H9 (cell line): ENCODE data around the gene SMIM41. TPM values are rescaled to one million over a fixed set of nuclear protein-coding genes. Genes with fewer than 3 reads are reported as not detected.
A peak's percentile ranks its signal among the peaks of the same experiment; 100 is the strongest.

Source experiments
- DNase-seq: peaks from one replicate; pipeline ENCODE4 v3.0.0-alpha.2; 2017
- H2AFZ ChIP-seq: one replicate; pipeline ENCODE4 v1.6.1; 2013; ENCODE audit warnings: mild to moderate bottlenecking, low read length, control low read depth, moderate library complexity
- H2AK5ac ChIP-seq: 2 replicates; pipeline ENCODE4 v1.6.1; 2013; ENCODE audit warnings: low read length, control low read depth, mixed read lengths; ENCODE audit not compliant: insufficient read length
- H2BK120ac ChIP-seq: one replicate; pipeline ENCODE4 v1.6.1; 2013; ENCODE audit warnings: low read depth, mild to moderate bottlenecking, low read length, control low read depth, inconsistent platforms; ENCODE audit not compliant: poor library complexity, severe bottlenecking
- H2BK12ac ChIP-seq: 2 replicates; pipeline ENCODE4 v1.6.1; 2013; ENCODE audit warnings: low read length, control low read depth, mixed read lengths, low read depth; ENCODE audit not compliant: insufficient read length
- H2BK15ac ChIP-seq: 2 replicates; pipeline ENCODE4 v1.6.1; 2013; ENCODE audit warnings: low read depth, low read length, control low read depth
- H2BK20ac ChIP-seq: one replicate; pipeline ENCODE4 v1.6.1; 2013; ENCODE audit warnings: low read depth, mild to moderate bottlenecking, low read length, control low read depth, inconsistent platforms; ENCODE audit not compliant: poor library complexity, severe bottlenecking
- H2BK5ac ChIP-seq: 2 replicates; pipeline ENCODE4 v1.6.1; 2013; ENCODE audit warnings: low read length, control low read depth, mixed read lengths; ENCODE audit not compliant: insufficient read length
- H3K14ac ChIP-seq: 2 replicates; pipeline ENCODE4 v1.6.1; 2013; ENCODE audit warnings: low read length, control low read depth; ENCODE audit not compliant: insufficient read depth
- H3K18ac ChIP-seq: 2 replicates; pipeline ENCODE4 v1.6.1; 2013; ENCODE audit warnings: low read depth, mild to moderate bottlenecking, mixed read lengths, low read length, control low read depth; ENCODE audit not compliant: insufficient read length
- H3K23ac ChIP-seq: 2 replicates; pipeline ENCODE4 v1.6.1; 2013; ENCODE audit warnings: low read length, control low read depth, mixed read lengths, low read depth; ENCODE audit not compliant: insufficient read length
- H3K23me2 ChIP-seq: 2 replicates; pipeline ENCODE4 v1.6.1; 2013; ENCODE audit warnings: low read depth, mild to moderate bottlenecking, mixed read lengths, low read length, control low read depth; ENCODE audit not compliant: insufficient read length, poor library complexity, severe bottlenecking
- H3K27ac ChIP-seq: 2 replicates; pipeline ENCODE4 v1.5.1; 2013; ENCODE audit warnings: low read length, control low read depth, mixed read lengths, low read depth; ENCODE audit not compliant: insufficient read length
- H3K27me3 ChIP-seq: 2 replicates; pipeline ENCODE4 v1.6.1; 2013; ENCODE audit warnings: low read length, control low read depth, inconsistent platforms; ENCODE audit not compliant: insufficient read depth
- H3K4ac ChIP-seq: 2 replicates; pipeline ENCODE4 v1.6.1; 2013; ENCODE audit warnings: low read depth, mild to moderate bottlenecking, control low read depth, inconsistent platforms, low read length, moderate library complexity
- H3K4me1 ChIP-seq: 2 replicates; pipeline ENCODE4 v1.6.1; 2013; ENCODE audit warnings: low read length, control low read depth, inconsistent platforms; ENCODE audit not compliant: insufficient read depth
- H3K4me2 ChIP-seq: 2 replicates; pipeline ENCODE4 v1.6.1; 2013; ENCODE audit warnings: low read length, control low read depth, mixed read lengths; ENCODE audit not compliant: insufficient read length, insufficient read depth
- H3K56ac ChIP-seq: 2 replicates; pipeline ENCODE4 v1.6.1; 2013; ENCODE audit warnings: low read depth, mild to moderate bottlenecking, mixed read lengths, low read length, control low read depth; ENCODE audit not compliant: insufficient read length
- H3K79me1 ChIP-seq: 2 replicates; pipeline ENCODE4 v1.6.1; 2013; ENCODE audit warnings: low read depth, mild to moderate bottlenecking, moderate library complexity, low read length, control low read depth, inconsistent platforms; ENCODE audit not compliant: insufficient read depth, poor library complexity, severe bottlenecking
- H3K79me2 ChIP-seq: 2 replicates; pipeline ENCODE4 v1.6.1; 2013; ENCODE audit warnings: low read length, control low read depth, inconsistent platforms; ENCODE audit not compliant: insufficient read depth
- H3K9ac ChIP-seq: 2 replicates; pipeline ENCODE4 v1.6.1; 2013; ENCODE audit warnings: low read length, control low read depth, mixed read lengths; ENCODE audit not compliant: insufficient read length; ENCODE audit errors: extremely low read depth
- H3K9me3 ChIP-seq: one replicate; pipeline ENCODE4 v1.6.1; 2013; ENCODE audit warnings: low read depth, low read length, inconsistent platforms; ENCODE audit not compliant: control insufficient read depth
- H3T11ph ChIP-seq: one replicate; pipeline ENCODE4 v1.6.1; 2013; ENCODE audit warnings: mild to moderate bottlenecking, low read length, control low read depth, inconsistent platforms
- H4K20me1 ChIP-seq: one replicate; pipeline ENCODE4 v1.6.1; 2013; ENCODE audit not compliant: control insufficient read depth, insufficient read length, insufficient read depth
- H4K5ac ChIP-seq: 2 replicates; pipeline ENCODE4 v1.6.1; 2013; ENCODE audit warnings: low read depth, mild to moderate bottlenecking, mixed read lengths, low read length, control low read depth; ENCODE audit not compliant: insufficient read length
- H4K8ac ChIP-seq: replicated peaks from 2 replicates; pipeline ENCODE4 v1.6.1; 2013; ENCODE audit warnings: low read length, control low read depth, mixed read lengths, low read depth; ENCODE audit not compliant: insufficient read length
- H4K91ac ChIP-seq: 2 replicates; pipeline ENCODE4 v1.6.1; 2013; ENCODE audit warnings: low read depth, mild to moderate bottlenecking, moderate library complexity, mixed read lengths, low read length, control low read depth; ENCODE audit not compliant: insufficient read length
- H3K27ac Mint-ChIP-seq, 3 experiments: 2 replicates in 2 of 3; 3 replicates in 1 of 3; pipeline ENCODE4 v1.8.0; 2020 to 2021; ENCODE audit warnings: mixed read lengths in 3 of 3, mild to moderate bottlenecking in 1 of 3, moderate library complexity in 1 of 3
- H3K27me3 Mint-ChIP-seq: 2 replicates; pipeline ENCODE4 v1.8.0; 2021; ENCODE audit warnings: low read depth, mild to moderate bottlenecking, moderate library complexity, mixed read lengths
- H3K36me3 Mint-ChIP-seq, 3 experiments: 2 replicates in 2 of 3; 3 replicates in 1 of 3; pipeline ENCODE4 v1.8.0; 2020 to 2021; ENCODE audit warnings: low read depth in 3 of 3, mixed read lengths in 3 of 3; ENCODE audit not compliant: insufficient read depth in 1 of 3
- H3K4me1 Mint-ChIP-seq, 2 experiments: 2 replicates each; pipeline ENCODE4 v1.8.0; 2020; ENCODE audit warnings: mixed read lengths in 2 of 2
- H3K4me3 Mint-ChIP-seq, 2 experiments: 2 replicates in 1 of 2; 3 replicates in 1 of 2; pipeline ENCODE4 v1.8.0; 2020 to 2021; ENCODE audit warnings: mild to moderate bottlenecking in 2 of 2, mixed read lengths in 2 of 2, moderate library complexity in 1 of 2
- H3K9me3 Mint-ChIP-seq, 2 experiments: 2 replicates in 1 of 2; 3 replicates in 1 of 2; pipeline ENCODE4 v1.8.0; 2020; ENCODE audit warnings: mild to moderate bottlenecking in 2 of 2, mixed read lengths in 2 of 2, moderate library complexity in 1 of 2
- WGBS: extraction: QIAGEN DNeasy Blood & Tissue Kit; methylation state at CpG from one replicate; pipeline ENCODE4 v1.1.7; 2013; ENCODE audit warnings: missing lambda C conversion rate, low lambda C conversion rate, mixed read lengths; ENCODE audit not compliant: insufficient read length; ENCODE audit errors: extremely low coverage; 5-methylcytosine and 5-hydroxymethylcytosine counted together
- total RNA-seq: library from RNA; stranded (reverse); gene quantifications from 2 replicates; pipeline ENCODE4 v1.2.1, GENCODE V29; 2021
- TF ChIP-seq, protein P1 (sequence below): fragments of 200-600 bp; sonication (generic); conservative IDR thresholded peaks from 3 replicates; pipeline ENCODE4 v1.8.0; 2021; ENCODE audit warnings: antibody characterized with exemption, mild to moderate bottlenecking

SMIM41 gene
- total RNA-seq, 1 experiment from 2014 or later = not detected

- Histone ChIP-seq H3K27me3 (no peaks in the 10 kb centered on the region), H2BK120ac (no peak overlapping the region), H3K27ac (no peak overlapping the region), H3K18ac (peak overlapping the region; percentile 34), H4K5ac (no peak overlapping the region), H3T11ph (no peak overlapping the region), H3K4me2 (no peak overlapping the region), H3K56ac (no peak overlapping the region), H3K79me2 (no peaks in the 10 kb centered on the region), H2AFZ (no peak overlapping the region), H3K23me2 (no peaks in the 10 kb centered on the region), H4K8ac (no peak overlapping the region), H3K4me1 (no peaks in the 10 kb centered on the region; the same call in 1 of the 2 replicates), H2BK12ac (no peak overlapping the region), H3K9me3 (no peaks in the 10 kb centered on the region), H2BK15ac (no peak overlapping the region), H4K20me1 (no peaks in the 10 kb centered on the region), H2AK5ac (no peak overlapping the region), H2BK5ac (no peak overlapping the region), H3K9ac (no peak overlapping the region), H3K79me1 (no peaks in the 10 kb centered on the region), H3K14ac (peak overlapping the region; percentile 16; the same call in 1 of the 2 replicates), H3K4ac (no peak overlapping the region), H3K23ac (no peak overlapping the region), H2BK20ac (no peak overlapping the region), H4K91ac (no peak overlapping the region)
- H3K4me1 Mint-ChIP-seq = peaks cover 10 to 26% of the 10 kb centered on the region in 2 experiments
- no peaks in the 10 kb centered on the region for H3K9me3 Mint-ChIP-seq
- H3K27ac Mint-ChIP-seq = peak overlapping the region in 1 of 3 experiments; percentile 84; a peak in 1 of 7 replicates
- TF ChIP-seq, protein P1, sequence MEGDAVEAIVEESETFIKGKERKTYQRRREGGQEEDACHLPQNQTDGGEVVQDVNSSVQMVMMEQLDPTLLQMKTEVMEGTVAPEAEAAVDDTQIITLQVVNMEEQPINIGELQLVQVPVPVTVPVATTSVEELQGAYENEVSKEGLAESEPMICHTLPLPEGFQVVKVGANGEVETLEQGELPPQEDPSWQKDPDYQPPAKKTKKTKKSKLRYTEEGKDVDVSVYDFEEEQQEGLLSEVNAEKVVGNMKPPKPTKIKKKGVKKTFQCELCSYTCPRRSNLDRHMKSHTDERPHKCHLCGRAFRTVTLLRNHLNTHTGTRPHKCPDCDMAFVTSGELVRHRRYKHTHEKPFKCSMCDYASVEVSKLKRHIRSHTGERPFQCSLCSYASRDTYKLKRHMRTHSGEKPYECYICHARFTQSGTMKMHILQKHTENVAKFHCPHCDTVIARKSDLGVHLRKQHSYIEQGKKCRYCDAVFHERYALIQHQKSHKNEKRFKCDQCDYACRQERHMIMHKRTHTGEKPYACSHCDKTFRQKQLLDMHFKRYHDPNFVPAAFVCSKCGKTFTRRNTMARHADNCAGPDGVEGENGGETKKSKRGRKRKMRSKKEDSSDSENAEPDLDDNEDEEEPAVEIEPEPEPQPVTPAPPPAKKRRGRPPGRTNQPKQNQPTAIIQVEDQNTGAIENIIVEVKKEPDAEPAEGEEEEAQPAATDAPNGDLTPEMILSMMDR = no peak
- no peaks in the 10 kb centered on the region for H3K36me3 Mint-ChIP-seq
- H3K4me3 Mint-ChIP-seq = peak overlapping the region in 1 of 2 experiments; percentile 38; a peak in 1 of 5 replicates
- H3K27me3 Mint-ChIP-seq = peaks cover 6% of the 10 kb centered on the region
- no CpG with 5 or more reads among the region's 5 CpGs for WGBS
- no peak for DNase-seq
Observed at GRCh38 chr12:52152905-52153317, 73.4 kb downstream of the SMIM41 start.
